B cell (primary cell): ENCODE data around the gene ABCF3. TPM values are rescaled to one million over a fixed set of nuclear protein-coding genes. Genes with fewer than 3 reads are reported as not detected.

Experiments
- ATAC-seq: fragments of 200-7000 bp; cut with Tn5 transposase; one replicate; pipeline ENCODE4 v1.10.0; 2021; ENCODE audit warnings: low read depth, mild to moderate bottlenecking, moderate number of reproducible peaks, moderate library complexity
- CTCF ChIA-PET: fragments of 350-600 bp; sonication (Branson Sonifier 250); formaldehyde crosslinking; loops from one replicate; lab custom pipeline; 2021; ENCODE audit warnings: antibody characterized with exemption, inconsistent platforms; lab: Charles Lee
- POLR2A ChIA-PET: fragments of 350-600 bp; sonication (Branson Sonifier 250); formaldehyde crosslinking; loops from one replicate; lab custom pipeline; 2021; ENCODE audit warnings: antibody characterized with exemption; lab: Charles Lee
- DNase-seq: peaks from one replicate; pipeline ENCODE4 v3.0.0; 2013
- H2AFZ ChIP-seq: 2 replicates; pipeline ENCODE4 v1.6.1; 2012; ENCODE audit warnings: mild to moderate bottlenecking, low read depth, low read length; ENCODE audit not compliant: insufficient read depth, poor library complexity, severe bottlenecking
- H3K27ac ChIP-seq, 2 donors: 1 replicate in 1 of 2; 2 replicates in 1 of 2; pipeline ENCODE4 v1.5.1; 2012 to 2013; ENCODE audit warnings: low read length in 2 of 2, mild to moderate bottlenecking in 2 of 2, moderate library complexity in 1 of 2
- H3K27me3 ChIP-seq, 4 experiments: fragments of 200-600 bp in 1 of 4; sonication (generic) in 1 of 4; replicated peaks in 1 of 4; 1 replicate in 2 of 4; 2 replicates in 2 of 4; pipeline versions ENCODE4 v1.6.1 to v1.7.0; 2013 to 2016; ENCODE audit warnings: low read length in 3 of 4, mild to moderate bottlenecking in 2 of 4, mixed read lengths in 1 of 4, moderate library complexity in 1 of 4; ENCODE audit not compliant: insufficient read depth in 4 of 4, control insufficient read depth in 3 of 4; ENCODE audit errors: control extremely low read depth in 1 of 4
- H3K36me3 ChIP-seq, 2 experiments: replicated peaks in 1 of 2; 1 replicate in 1 of 2; 2 replicates in 1 of 2; pipeline versions ENCODE4 v1.6.1 to v1.7.1; 2013; ENCODE audit warnings: low read length in 1 of 2; ENCODE audit not compliant: insufficient read depth in 2 of 2, control insufficient read depth in 1 of 2; ENCODE audit errors: control extremely low read depth in 1 of 2, extremely low read depth in 1 of 2
- H3K4me1 ChIP-seq, 2 donors: fragments of 200-600 bp in 1 of 2; sonication (generic) in 1 of 2; 1 replicate in 1 of 2; 2 replicates in 1 of 2; pipeline versions ENCODE4 v1.5.1 to v1.6.1; 2013 to 2017; ENCODE audit warnings: low read length in 2 of 2; ENCODE audit not compliant: control insufficient read depth in 2 of 2, insufficient read depth in 2 of 2
- H3K4me2 ChIP-seq: replicated peaks from 2 replicates; pipeline ENCODE3; 2012; ENCODE audit warnings: mild to moderate bottlenecking, low read depth, low read length; ENCODE audit not compliant: poor library complexity, severe bottlenecking
- H3K4me3 ChIP-seq, 5 experiments: fragments of 200-600 bp in 1 of 5; sonication (generic) in 1 of 5; 1 replicate in 3 of 5; 2 replicates in 2 of 5; pipeline versions ENCODE4 v1.5.1 to v1.7.0; 2011 to 2016; ENCODE audit warnings: low read length in 4 of 5, mild to moderate bottlenecking in 4 of 5, low read depth in 2 of 5, control low read depth in 1 of 5, moderate library complexity in 1 of 5; ENCODE audit not compliant: insufficient read depth in 1 of 5; ENCODE audit errors: control extremely low read depth in 1 of 5, extremely low read depth in 1 of 5
- H3K79me2 ChIP-seq: fragments of 200-600 bp; sonication (generic); one replicate; pipeline ENCODE4 v1.6.0; 2016; ENCODE audit warnings: low read length; ENCODE audit not compliant: control insufficient read depth, insufficient read depth
- H3K9ac ChIP-seq: fragments of 200-600 bp; sonication (generic); 2 replicates; pipeline ENCODE4 v1.6.1; 2017; ENCODE audit warnings: mild to moderate bottlenecking, low read length, moderate library complexity
- H3K9me3 ChIP-seq, 3 donors: one replicate each; pipeline versions ENCODE4 v1.6.1 to v1.7.1; 2013; ENCODE audit warnings: low read length in 2 of 3; ENCODE audit not compliant: control insufficient read depth in 2 of 3, insufficient read depth in 1 of 3; ENCODE audit errors: control extremely low read depth in 1 of 3
- H4K20me1 ChIP-seq: 2 replicates; pipeline ENCODE4 v1.6.0; 2012; ENCODE audit warnings: mild to moderate bottlenecking, low read length; ENCODE audit not compliant: insufficient read depth, control insufficient read depth, poor library complexity, severe bottlenecking
- H3K27ac Mint-ChIP-seq: one replicate; pipeline ENCODE4 v1.8.0; 2021; ENCODE audit warnings: mixed read lengths
- H3K27me3 Mint-ChIP-seq: one replicate; pipeline ENCODE4 v1.8.0; 2021; ENCODE audit warnings: mixed read lengths
- H3K4me1 Mint-ChIP-seq: one replicate; pipeline ENCODE4 v1.8.0; 2021; ENCODE audit warnings: mixed read lengths
- H3K4me3 Mint-ChIP-seq: one replicate; pipeline ENCODE4 v1.8.0; 2021; ENCODE audit warnings: mixed read lengths
- H3K9me3 Mint-ChIP-seq: one replicate; pipeline ENCODE4 v1.8.0; 2022; ENCODE audit warnings: mixed read lengths; ENCODE audit not compliant: insufficient read depth
- CTCF ChIP-seq: fragments of 200-600 bp; IDR thresholded peaks from one replicate; pipeline ENCODE4 v1.8.0; 2022; ENCODE audit warnings: antibody characterized with exemption, mild to moderate bottlenecking
- EZH2 ChIP-seq: IDR thresholded peaks from 2 replicates; pipeline ENCODE4 v1.6.1; 2012; ENCODE audit warnings: borderline replicate concordance, low read depth, mild to moderate bottlenecking, moderate library complexity, low read length; ENCODE audit not compliant: insufficient read depth, poor library complexity, severe bottlenecking
- whole genome bisulfite sequencing: methylation state at CpG from one replicate; pipeline ENCODE4 v1.1.5; 2013; ENCODE audit warnings: missing lambda C conversion rate; ENCODE audit not compliant: insufficient coverage; 5-methylcytosine and 5-hydroxymethylcytosine counted together
- intact Hi-C: fragments of 100-400 bp; cut with micrococcal nuclease; formaldehyde crosslinking; loops from one replicate; pipeline ENCODE4 v1.10.0; 2022
- polyA plus RNA-seq: library from polyadenylated mRNA; depleted of rRNA; stranded (reverse); fragments of >200 nt; gene quantifications from 2 replicates; pipeline ENCODE4 v1.2.3, GENCODE V29; 2012
- total RNA-seq, 2 donors: library from RNA; stranded (reverse); fragments of 120-200 nt in 1 of 2; gene quantifications; 1 replicate in 1 of 2; 2 replicates in 1 of 2; pipeline versions ENCODE4 v1.2.3 to v1.2.4, GENCODE V29; 2013 to 2022

Gene ABCF3
- total and polyA plus RNA-seq, 2 donors (not counting 1 experiment from before 2014, with no cell fraction given), result 74.0 to 115 TPM

GRCh38 chr3:184234224-184234623 lies 48.2 kb downstream of the ABCF3 start:
- Histone ChIP-seq H3K27me3 (peaks cover 0 to 48% (median 27%) of the 10 kb centered on the region in 4 experiments), H3K9me3 (peaks cover 0 to 3% (median 0%) of the 10 kb centered on the region in 3 donors), H3K9ac (no peak overlapping the region), H4K20me1 (no peaks in the 10 kb centered on the region), H3K4me3 (no peak overlapping the region), H3K4me1 (peaks cover 8 to 19% of the 10 kb centered on the region in 2 donors), H3K27ac (no peak overlapping the region), H2AFZ (no peak overlapping the region), H3K36me3 (no peaks in the 10 kb centered on the region), H3K4me2 (no peak overlapping the region), H3K79me2 (no peaks in the 10 kb centered on the region)
- H3K27ac Mint-ChIP-seq, result no peak overlapping the region
- H3K9me3 Mint-ChIP-seq, result no peaks in the 10 kb centered on the region
- no peak overlapping the region for H3K4me3 Mint-ChIP-seq
- ATAC-seq (no peak), DNase-seq (no peak)
- intact Hi-C loops, result no loop called here
- POLR2A ChIA-PET, result no interaction called here
- peaks cover 11% of the 10 kb centered on the region for H3K4me1 Mint-ChIP-seq
- no peak for TF ChIP-seq CTCF
- no peak for TF ChIP-seq EZH2
- H3K27me3 Mint-ChIP-seq, result peaks cover 27% of the 10 kb centered on the region
- WGBS, result 43% methylated on average over 3 of the region's 4 CpGs
- CTCF ChIA-PET, result no interaction called here

GRCh38 chr3:184234671-184235380 lies 48.8 kb downstream of the ABCF3 start:
- intact Hi-C loops, result no loop called here
- CTCF ChIA-PET, result no interaction called here
- H3K27me3 Mint-ChIP-seq, result peaks cover 27% of the 10 kb centered on the region
- 96% methylated on average over 15 of the region's 19 CpGs for WGBS
- peaks cover 5 to 16% of the 10 kb centered on the region in 2 donors for H3K4me1 ChIP-seq
- no peak overlapping the region for H3K27ac Mint-ChIP-seq
- no peaks in the 10 kb centered on the region for H3K9me3 Mint-ChIP-seq
- H3K4me2 ChIP-seq, result no peak overlapping the region
- H3K4me3 Mint-ChIP-seq, result no peak overlapping the region
- H2AFZ ChIP-seq, result no peak overlapping the region
- no peak for TF ChIP-seq CTCF
- H3K4me1 Mint-ChIP-seq, result peaks cover 9% of the 10 kb centered on the region
- no peaks in the 10 kb centered on the region for H3K36me3 ChIP-seq
- H3K27me3 ChIP-seq, result peaks cover 0 to 44% (median 25%) of the 10 kb centered on the region in 4 experiments
- POLR2A ChIA-PET, result no interaction called here
- H3K9ac ChIP-seq, result no peak overlapping the region
- DNase-seq, result no peak
- H3K4me3 ChIP-seq, result no peak overlapping the region
- H3K79me2 ChIP-seq, result no peaks in the 10 kb centered on the region
- no peaks in the 10 kb centered on the region for H4K20me1 ChIP-seq
- no peak overlapping the region for H3K27ac ChIP-seq
- no peak for ATAC-seq
- no peaks in the 10 kb centered on the region for H3K9me3 ChIP-seq
